ENCODE data around the gene WFDC9.
"Not testable (repeated sequence)": the region's sequence is repeated elsewhere in the genome, so short reads cannot be mapped to it uniquely, and the experiment has no call there.

WFDC9 gene

GRCh38 chr20:45575931-45576330 is 55.2 kb downstream of the WFDC9 start:
- no peaks in the 10 kb centered on the region for H3K4me1 ChIP-seq
- H3K4me3 ChIP-seq (ENCODE audit: low read depth, low read length) = no peak overlapping the region
- H3K9ac ChIP-seq = no peak overlapping the region
- H3K27me3 ChIP-seq (ENCODE audit: control insufficient read depth, insufficient read depth, low read length) = no peaks in the 10 kb centered on the region
- H3K9me3 ChIP-seq (ENCODE audit: control insufficient read depth, low read length) = no peaks in the 10 kb centered on the region
- H2AFZ ChIP-seq = no peak overlapping the region
- no peak for TF ChIP-seq CTCF (IDR thresholded peaks at IDR 0.05)
- H3K4me2 ChIP-seq (ENCODE audit: low read length) = no peak overlapping the region
- no peaks in the 10 kb centered on the region for H3K36me3 ChIP-seq (ENCODE audit: control insufficient read depth, insufficient read depth, low read length)
- H3K27ac ChIP-seq = no peak overlapping the region
- H3K79me2 ChIP-seq = no peaks in the 10 kb centered on the region

- H3K4me2 ChIP-seq (ENCODE audit: low read length); H3K79me2 ChIP-seq; H3K4me3 ChIP-seq (ENCODE audit: low read depth, low read length); H3K9ac ChIP-seq; H3K27ac ChIP-seq; H3K4me1 ChIP-seq; H3K9me3 ChIP-seq (ENCODE audit: control insufficient read depth, low read length); H3K27me3 ChIP-seq (ENCODE audit: control insufficient read depth, insufficient read depth, low read length); H3K36me3 ChIP-seq (ENCODE audit: control insufficient read depth, insufficient read depth, low read length); H2AFZ ChIP-seq: not testable (repeated sequence)
Observed at GRCh38 chr20:45569650-45570049, 61.4 kb downstream of the WFDC9 start.

GRCh38 chr20:45564760-45565276 is 66.3 kb downstream of the WFDC9 start:
- Histone ChIP-seq H3K4me3 (ENCODE audit: low read depth, low read length) (no peak overlapping the region), H3K4me2 (ENCODE audit: low read length) (no peak overlapping the region), H3K27me3 (ENCODE audit: control insufficient read depth, insufficient read depth, low read length) (no peaks in the 10 kb centered on the region), H3K27ac (no peak overlapping the region), H3K36me3 (ENCODE audit: control insufficient read depth, insufficient read depth, low read length) (no peaks in the 10 kb centered on the region), H3K79me2 (no peaks in the 10 kb centered on the region), H3K9ac (no peak overlapping the region), H2AFZ (no peak overlapping the region), H3K4me1 (no peaks in the 10 kb centered on the region), H3K9me3 (ENCODE audit: control insufficient read depth, low read length) (no peaks in the 10 kb centered on the region)
- TF ChIP-seq CTCF (IDR thresholded peaks at IDR 0.05) = no peak

Measured in parathyroid adenoma (tissue), 2 donors.